Bronchial epithelial cell (primary cell): ENCODE measurements around the gene TTC27. TPM values are rescaled to one million over a fixed set of nuclear protein-coding genes. Genes with fewer than 3 reads are reported as not detected.
A peak's percentile ranks its signal among the peaks of the same experiment; 100 is the strongest.

ENCODE experiments used
- DNase-seq: peaks from one replicate; pipeline ENCODE4 v3.0.0-alpha.2; 2010; ENCODE audit warnings: low read depth
- FAIRE-seq: peaks from 2 replicates; lab custom pipeline; 2011; peaks lifted over from hg19 to GRCh38; lab: Jason Lieb, UNC
- H3K27me3 ChIP-seq: 2 replicates; pipeline ENCODE4 v1.5.1; 2011; ENCODE audit warnings: low read length; ENCODE audit not compliant: control insufficient read depth, insufficient read depth
- H3K36me3 ChIP-seq: 2 replicates; pipeline ENCODE4 v1.5.1; 2011; ENCODE audit warnings: low read length; ENCODE audit not compliant: control insufficient read depth, insufficient read depth
- H3K4me3 ChIP-seq: 2 replicates; pipeline ENCODE4 v1.5.1; 2011; ENCODE audit warnings: mild to moderate bottlenecking, low read depth, low read length, control low read depth
- total RNA-seq: library from RNA; depleted of rRNA; stranded (reverse); fragments of >200 nt; gene quantifications from 2 replicates; pipeline ENCODE4 v1.2.1, GENCODE V29; 2014
- TF ChIP-seq, protein P1 (sequence below): IDR thresholded peaks from 2 replicates; pipeline ENCODE4 v1.5.1; 2011; ENCODE audit warnings: mild to moderate bottlenecking, moderate library complexity, low read length, control low read depth, inconsistent platforms; ENCODE audit not compliant: insufficient read depth, severe bottlenecking

TTC27 gene
- total RNA-seq: 15.9 and 25.3 TPM in 2 replicates

DNA sequence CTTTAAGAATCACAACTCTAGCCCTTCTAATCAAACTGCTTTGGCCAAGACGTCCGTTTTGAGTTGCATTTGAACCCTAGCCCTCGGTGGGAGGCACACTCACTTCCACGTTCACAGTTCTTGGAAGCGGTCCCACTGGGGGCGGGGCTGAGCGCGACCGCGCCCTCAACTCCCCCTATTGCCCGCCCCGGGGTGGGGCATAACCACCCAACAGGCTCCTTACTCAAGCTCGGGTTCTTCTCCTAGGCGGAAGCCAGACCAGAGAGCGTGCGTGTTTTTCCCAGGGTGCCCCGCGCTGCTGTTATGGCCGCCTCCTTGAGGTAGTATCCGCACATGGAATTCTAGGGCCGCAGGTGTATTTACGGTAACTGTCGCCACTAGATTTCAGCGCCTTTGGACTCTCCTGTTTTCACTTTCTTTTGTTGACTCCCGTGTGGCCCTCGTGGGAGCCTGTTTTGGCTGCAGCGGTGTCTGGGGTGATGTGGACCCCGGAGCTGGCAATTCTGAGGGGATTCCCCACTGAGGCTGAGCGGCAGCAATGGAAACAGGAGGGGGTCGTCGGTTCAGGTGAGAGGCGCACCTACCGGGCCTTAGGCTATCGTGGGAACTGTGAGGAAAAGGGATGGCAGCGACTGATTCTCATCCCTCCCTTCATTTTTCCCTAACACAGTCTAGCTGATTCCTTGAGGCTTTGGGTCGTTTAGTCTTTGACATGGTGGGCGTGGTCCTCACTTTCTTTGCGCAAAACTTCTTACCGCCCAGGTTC is at the start of gene TTC27:
Gene TTC27 (plus strand): TSS at position 237 of the 766 bp plus-strand sequence. CDS start 243 bp downstream, at position 480.
- TF ChIP-seq, protein P1, sequence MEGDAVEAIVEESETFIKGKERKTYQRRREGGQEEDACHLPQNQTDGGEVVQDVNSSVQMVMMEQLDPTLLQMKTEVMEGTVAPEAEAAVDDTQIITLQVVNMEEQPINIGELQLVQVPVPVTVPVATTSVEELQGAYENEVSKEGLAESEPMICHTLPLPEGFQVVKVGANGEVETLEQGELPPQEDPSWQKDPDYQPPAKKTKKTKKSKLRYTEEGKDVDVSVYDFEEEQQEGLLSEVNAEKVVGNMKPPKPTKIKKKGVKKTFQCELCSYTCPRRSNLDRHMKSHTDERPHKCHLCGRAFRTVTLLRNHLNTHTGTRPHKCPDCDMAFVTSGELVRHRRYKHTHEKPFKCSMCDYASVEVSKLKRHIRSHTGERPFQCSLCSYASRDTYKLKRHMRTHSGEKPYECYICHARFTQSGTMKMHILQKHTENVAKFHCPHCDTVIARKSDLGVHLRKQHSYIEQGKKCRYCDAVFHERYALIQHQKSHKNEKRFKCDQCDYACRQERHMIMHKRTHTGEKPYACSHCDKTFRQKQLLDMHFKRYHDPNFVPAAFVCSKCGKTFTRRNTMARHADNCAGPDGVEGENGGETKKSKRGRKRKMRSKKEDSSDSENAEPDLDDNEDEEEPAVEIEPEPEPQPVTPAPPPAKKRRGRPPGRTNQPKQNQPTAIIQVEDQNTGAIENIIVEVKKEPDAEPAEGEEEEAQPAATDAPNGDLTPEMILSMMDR: no peak
- Histone ChIP-seq H3K27me3 (no peaks in the 10 kb centered on the region), H3K4me3 (peak within 1 kb of the TSS; percentile 82), H3K36me3 (no peaks in the 10 kb centered on the region)
- DNase-seq (peak; percentile 91), FAIRE-seq (no peak)

DNA sequence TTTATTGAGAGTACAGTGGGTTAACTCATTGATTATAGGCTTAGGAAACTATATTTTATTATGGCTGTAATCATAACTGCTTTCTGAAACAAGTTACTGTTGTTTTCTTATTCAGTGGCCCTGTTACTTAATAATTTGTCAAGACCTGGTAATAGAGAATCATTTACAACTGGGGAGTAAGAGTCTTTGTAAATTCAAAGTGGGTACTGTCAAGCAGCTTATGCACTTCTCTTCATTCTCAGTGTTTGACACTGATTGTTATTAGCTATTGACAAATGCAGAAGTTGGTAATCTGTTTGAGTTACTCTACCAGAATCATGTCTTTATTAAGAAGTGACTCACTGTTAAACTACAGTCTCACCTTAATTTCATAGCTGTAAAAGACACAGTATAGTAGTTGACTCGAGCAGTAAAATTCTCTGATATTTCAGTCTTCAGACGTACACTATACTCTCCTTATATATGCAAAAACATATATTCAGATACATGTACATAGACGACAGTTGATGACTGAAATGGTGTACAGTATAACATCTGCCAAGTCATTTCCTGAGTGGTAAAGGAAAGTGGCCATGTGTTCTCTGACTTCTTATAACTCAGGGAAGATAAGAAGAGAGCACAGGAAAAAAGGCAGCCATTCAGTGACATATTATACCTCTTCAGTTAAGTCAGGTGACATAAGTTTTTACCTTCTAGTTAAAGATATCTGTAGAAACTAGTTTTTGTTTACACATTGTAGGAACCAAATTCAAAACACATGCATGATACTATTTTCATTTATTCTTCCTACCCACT is 36.0 kb upstream of the TTC27 start:
- FAIRE-seq: no peak

DNA sequence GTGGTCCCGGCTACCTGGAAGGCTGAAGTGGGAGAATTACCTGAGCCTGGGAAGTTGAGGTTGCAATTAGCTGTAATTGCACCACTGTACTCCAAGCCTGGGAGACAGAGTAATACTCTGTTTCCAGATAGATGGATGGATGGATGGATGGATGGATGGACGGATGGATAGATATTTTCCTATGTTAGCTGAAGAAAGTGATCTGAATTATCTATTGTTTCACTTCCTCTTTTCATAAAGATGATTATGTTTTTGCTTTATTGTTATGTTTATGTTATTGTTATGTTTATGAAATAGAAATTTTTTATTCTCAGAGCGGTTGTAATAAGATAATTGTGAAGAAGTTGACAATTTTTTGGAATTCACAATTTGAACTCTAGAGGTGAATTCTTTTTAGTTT is 33.3 kb upstream of the TTC27 start:
- no peak for FAIRE-seq

More for the DNA sequence above, 36.0 kb upstream of the TTC27 start:
- DNase-seq: peak; percentile 30
- Histone ChIP-seq H3K4me3 (no peak overlapping the region), H3K36me3 (no peaks in the 10 kb centered on the region), H3K27me3 (no peaks in the 10 kb centered on the region)
- TF ChIP-seq, protein P1: no peak

DNA sequence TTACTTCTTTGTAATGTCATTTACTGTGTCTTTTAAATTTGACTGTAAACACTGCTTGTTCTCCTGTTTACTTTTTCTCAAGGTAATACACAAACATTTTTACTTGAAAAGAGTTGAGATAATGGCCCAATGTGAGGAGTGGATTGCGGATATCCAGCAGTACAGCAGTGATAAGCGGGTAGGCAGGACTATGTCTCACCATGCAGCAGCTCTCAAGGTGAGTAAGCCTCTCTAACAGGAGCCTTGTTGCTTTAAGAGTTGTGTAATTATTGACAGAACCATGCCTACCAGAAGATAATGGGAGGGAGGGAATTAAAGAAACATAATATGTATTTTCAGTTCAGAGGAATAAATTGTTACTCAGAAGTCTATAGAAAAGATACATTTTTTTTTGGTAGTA is 16.5 kb upstream of the TTC27 start:
- no peaks in the 10 kb centered on the region for H3K27me3 ChIP-seq
- FAIRE-seq (no peak), DNase-seq (peak; percentile 46)
- H3K36me3 ChIP-seq: peaks cover 4% of the 10 kb centered on the region
- TF ChIP-seq, protein P1: no peak
- H3K4me3 ChIP-seq: no peak overlapping the region

More for the DNA sequence above, 33.3 kb upstream of the TTC27 start:
- DNase-seq: no peak
- Histone ChIP-seq H3K27me3 (no peaks in the 10 kb centered on the region), H3K4me3 (no peak overlapping the region), H3K36me3 (peaks cover 1% of the 10 kb centered on the region)
- TF ChIP-seq, protein P1: no peak

DNA sequence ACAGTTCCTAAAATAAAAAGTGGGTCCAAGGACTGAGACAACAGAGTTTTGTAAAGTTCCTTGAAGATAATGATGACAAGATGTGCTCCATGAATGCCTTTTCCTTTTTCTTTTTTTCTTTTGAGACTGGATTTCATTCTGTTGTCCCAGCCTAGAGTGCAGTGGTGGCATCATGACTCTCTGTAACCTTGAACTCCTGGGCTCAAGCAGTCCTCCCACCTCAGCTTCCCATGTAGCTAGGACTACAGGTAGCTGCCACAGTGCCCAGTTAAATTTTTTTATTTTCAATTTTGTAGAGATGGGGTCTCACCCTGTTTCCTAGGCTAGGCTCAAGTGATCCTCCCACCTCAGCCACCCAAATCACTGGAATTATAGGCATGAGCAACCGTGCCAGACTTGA is 16.1 kb upstream of the TTC27 start:
- FAIRE-seq: no peak
- TF ChIP-seq, protein P1: no peak
- H3K36me3 ChIP-seq: peaks cover 4% of the 10 kb centered on the region
- DNase-seq: no peak
- no peaks in the 10 kb centered on the region for H3K27me3 ChIP-seq
- H3K4me3 ChIP-seq: no peak overlapping the region
